GM23338 (cell line): ENCODE results near the gene THUMPD3. TPM values are rescaled to one million over a fixed set of nuclear protein-coding genes. Genes with fewer than 3 reads are reported as not detected.

Experiments
- ATAC-seq: fragments of 200-7000 bp; cut with Tn5 transposase; 3 replicates; pipeline ENCODE4 v1.9.1; 2020
- DNase-seq: peaks from one replicate; pipeline ENCODE4 v3.0.0-alpha.2; 2015; ENCODE audit warnings: low spot score
- H2AFZ ChIP-seq: fragments of 200-600 bp; sonication (generic); 2 replicates; pipeline ENCODE4 v1.8.0; 2016; ENCODE audit warnings: antibody characterized with exemption, mild to moderate bottlenecking, moderate library complexity
- H3F3A ChIP-seq: fragments of 200-600 bp; sonication (generic); replicated peaks from 2 replicates; pipeline ENCODE4 v1.8.0; 2017; ENCODE audit warnings: antibody characterized with exemption, mixed run types, low read depth
- H3K27ac ChIP-seq: fragments of 200-600 bp; sonication (generic); 2 replicates; pipeline ENCODE4 v1.6.1; 2016; ENCODE audit warnings: low read depth
- H3K27me3 ChIP-seq: fragments of 200-600 bp; sonication (generic); 2 replicates; pipeline ENCODE4 v1.8.0; 2016; ENCODE audit warnings: mild to moderate bottlenecking, mixed run types, moderate library complexity; ENCODE audit not compliant: insufficient read depth
- H3K36me3 ChIP-seq: fragments of 200-600 bp; sonication (generic); 2 replicates; pipeline ENCODE4 v1.8.0; 2016; ENCODE audit warnings: mild to moderate bottlenecking; ENCODE audit not compliant: insufficient read depth
- H3K4me1 ChIP-seq: fragments of 200-600 bp; sonication (generic); 2 replicates; pipeline ENCODE4 v1.8.0; 2016; ENCODE audit warnings: mild to moderate bottlenecking, moderate library complexity; ENCODE audit not compliant: insufficient read depth
- H3K4me2 ChIP-seq: fragments of 200-600 bp; sonication (generic); 2 replicates; pipeline ENCODE4 v1.7.1; 2017; ENCODE audit warnings: mixed run types
- H3K4me3 ChIP-seq: fragments of 200-600 bp; sonication (generic); 2 replicates; pipeline ENCODE4 v1.6.1; 2016; ENCODE audit warnings: mixed run types
- H3K79me2 ChIP-seq: fragments of 200-600 bp; sonication (generic); replicated peaks from 2 replicates; pipeline ENCODE4 v1.8.0; 2017; ENCODE audit warnings: mild to moderate bottlenecking; ENCODE audit not compliant: insufficient read depth
- H3K9me2 ChIP-seq: fragments of 200-600 bp; sonication (generic); 2 replicates; pipeline ENCODE4 v1.8.0; 2017; ENCODE audit not compliant: insufficient read depth
- H4K20me1 ChIP-seq: fragments of 200-600 bp; sonication (generic); replicated peaks from 2 replicates; pipeline ENCODE4 v1.8.0; 2017; ENCODE audit warnings: mild to moderate bottlenecking; ENCODE audit not compliant: insufficient read depth
- H3K27ac Mint-ChIP-seq: 2 replicates; pipeline ENCODE4 v1.8.0; 2020; ENCODE audit warnings: inconsistent platforms, mild to moderate bottlenecking, moderate library complexity, mixed read lengths
- H3K27me3 Mint-ChIP-seq: 3 replicates; pipeline ENCODE4 v1.8.0; 2022; ENCODE audit warnings: low read depth, mild to moderate bottlenecking, moderate library complexity, mixed read lengths, inconsistent platforms; ENCODE audit not compliant: insufficient read depth, poor library complexity
- H3K36me3 Mint-ChIP-seq: 3 replicates; pipeline ENCODE4 v1.8.0; 2021; ENCODE audit warnings: low read depth, mild to moderate bottlenecking, inconsistent platforms, moderate library complexity, mixed read lengths
- H3K4me1 Mint-ChIP-seq: 3 replicates; pipeline ENCODE4 v1.8.0; 2020; ENCODE audit warnings: mild to moderate bottlenecking, inconsistent platforms, mixed read lengths
- H3K4me3 Mint-ChIP-seq: 3 replicates; pipeline ENCODE4 v1.8.0; 2021; ENCODE audit warnings: moderate library complexity, mild to moderate bottlenecking, inconsistent platforms, mixed read lengths
- H3K9me3 Mint-ChIP-seq: 3 replicates; pipeline ENCODE4 v1.8.0; 2020; ENCODE audit warnings: moderate library complexity, mild to moderate bottlenecking, inconsistent platforms, mixed read lengths
- CREB1 ChIP-seq: fragments of 250-450 bp; sonication (Bioruptor Pico); IDR thresholded peaks from 2 replicates; pipeline ENCODE4 v1.5.0; 2020; ENCODE audit warnings: low read depth, mild to moderate bottlenecking, moderate library complexity
- ETS1 ChIP-seq: IDR thresholded peaks from 2 replicates; pipeline ENCODE4 v1.6.1; 2016; ENCODE audit warnings: antibody characterized with exemption
- EZH2 ChIP-seq: fragments of 200-600 bp; sonication (generic); IDR thresholded peaks from one replicate; pipeline ENCODE4 v1.8.0; 2017; ENCODE audit warnings: antibody characterized with exemption, mild to moderate bottlenecking, low read depth; ENCODE audit not compliant: unreplicated experiment
- EZH2phosphoT487 ChIP-seq: fragments of 200-600 bp; sonication (generic); IDR thresholded peaks from one replicate; pipeline ENCODE4 v1.8.1; 2018; ENCODE audit warnings: antibody characterized with exemption; ENCODE audit not compliant: unreplicated experiment
- ZNF331 ChIP-seq: fragments of 250-450 bp; sonication (Bioruptor Pico); IDR thresholded peaks from 2 replicates; pipeline ENCODE4 v1.5.0; 2020; ENCODE audit warnings: low read depth, mild to moderate bottlenecking, moderate library complexity
- ZNF462 ChIP-seq: fragments of 250-450 bp; sonication (Bioruptor Pico); IDR thresholded peaks from 2 replicates; pipeline ENCODE4 v1.5.0; 2020; ENCODE audit warnings: mild to moderate bottlenecking, moderate library complexity
- polyA plus RNA-seq: library from polyadenylated mRNA; unstranded; fragments of >200 nt; fragmentation: Nextera tagmentation; extraction: Ambion mirVana; gene quantifications from 2 replicates; pipeline ENCODE4 v1.2.1, GENCODE V29; 2016
- total RNA-seq: library from RNA; depleted of rRNA; stranded (reverse); fragments of >200 nt; shearing (Covaris generic); gene quantifications from 2 replicates; pipeline ENCODE4 v1.2.3, GENCODE V29; 2014

Gene THUMPD3
- total and polyA plus RNA-seq, 2 experiments from 2014 or later, result 30.1 to 54.1 TPM

GRCh38 chr3:9414826-9415225, 52.0 kb downstream of the THUMPD3 start (continued):
- TF ChIP-seq CREB1 (no peak), ETS1 (no peak), ZNF462 (CRISPR knock-in tag) (no peak)

GRCh38 chr3:9415485-9416138, 52.8 kb downstream of the THUMPD3 start:
- no peak overlapping the region for H3K4me2 ChIP-seq
- H3K4me3 Mint-ChIP-seq, result no peak overlapping the region
- peaks cover 58% of the 10 kb centered on the region for H4K20me1 ChIP-seq
- TF ChIP-seq CREB1 (no peak), EZH2phosphoT487 (no peak), ZNF462 (CRISPR knock-in tag) (no peak), ZNF331 (CRISPR knock-in tag) (no peak), EZH2 (no peak)

More at GRCh38 chr3:9415485-9416138, 52.8 kb downstream of the THUMPD3 start:
- Histone ChIP-seq H3K36me3 (no peaks in the 10 kb centered on the region), H3K9me2 (no peaks in the 10 kb centered on the region), H3K79me2 (peaks cover 100% of the 10 kb centered on the region), H3K27ac (no peak overlapping the region), H3K27me3 (no peaks in the 10 kb centered on the region), H2AFZ (no peak overlapping the region), H3K4me3 (no peak overlapping the region), H3F3A (no peaks in the 10 kb centered on the region), H3K4me1 (peaks cover 11% of the 10 kb centered on the region)
- no peak for DNase-seq
- Mint-ChIP-seq H3K27me3 (peaks cover 9% of the 10 kb centered on the region), H3K36me3 (peaks cover 6% of the 10 kb centered on the region), H3K27ac (peak overlapping the region; percentile 45), H3K4me1 (peaks cover 33% of the 10 kb centered on the region), H3K9me3 (no peaks in the 10 kb centered on the region)
- ATAC-seq, result peak; percentile 27; the same call in 2 of the 3 replicates
